ENCODE results near the gene POLR2E. TPM values are rescaled to one million over a fixed set of nuclear protein-coding genes. Genes with fewer than 3 reads are reported as not detected.

POLR2E gene
- total RNA-seq, 1 donor from 2014 or later, result 156 TPM

GRCh38 chr19:1082165-1082927 is 12.8 kb downstream of the POLR2E start:
- no peaks in the 10 kb centered on the region for H3K27me3 Mint-ChIP-seq (ENCODE audit: unreplicated experiment)
- H3K4me1 Mint-ChIP-seq (ENCODE audit: unreplicated experiment), result peaks cover 10% of the 10 kb centered on the region
- H3K4me3 Mint-ChIP-seq (ENCODE audit: unreplicated experiment), result peak overlapping the region; percentile 69
- no peaks in the 10 kb centered on the region for H3K9me3 Mint-ChIP-seq (ENCODE audit: unreplicated experiment)
- DNase-seq (ENCODE audit: extremely low spot score, unreplicated experiment), result no peak
- no peak for TF ChIP-seq CTCF (IDR thresholded peaks at IDR 0.05)
- no peaks in the 10 kb centered on the region for H3K36me3 Mint-ChIP-seq (ENCODE audit: unreplicated experiment)
- no peak overlapping the region for H3K27ac Mint-ChIP-seq (ENCODE audit: unreplicated experiment)

- TF ChIP-seq CTCF (IDR thresholded peaks at IDR 0.05), result no peak
- Mint-ChIP-seq H3K36me3 (ENCODE audit: unreplicated experiment) (no peaks in the 10 kb centered on the region), H3K4me1 (ENCODE audit: unreplicated experiment) (peaks cover 10% of the 10 kb centered on the region), H3K9me3 (ENCODE audit: unreplicated experiment) (no peaks in the 10 kb centered on the region), H3K4me3 (ENCODE audit: unreplicated experiment) (peak overlapping the region; percentile 52), H3K27me3 (ENCODE audit: unreplicated experiment) (no peaks in the 10 kb centered on the region), H3K27ac (ENCODE audit: unreplicated experiment) (no peak overlapping the region)
- no peak for DNase-seq (ENCODE audit: extremely low spot score, unreplicated experiment)
Observed at GRCh38 chr19:1081301-1082164, 13.6 kb downstream of the POLR2E start.

GRCh38 chr19:1080360-1081161 is 14.6 kb downstream of the POLR2E start:
- peaks cover 10% of the 10 kb centered on the region for H3K4me1 Mint-ChIP-seq (ENCODE audit: unreplicated experiment)
- no peak for DNase-seq (ENCODE audit: extremely low spot score, unreplicated experiment)
- no peak for TF ChIP-seq CTCF (IDR thresholded peaks at IDR 0.05)
- no peaks in the 10 kb centered on the region for H3K9me3 Mint-ChIP-seq (ENCODE audit: unreplicated experiment)
- H3K27me3 Mint-ChIP-seq (ENCODE audit: unreplicated experiment), result no peaks in the 10 kb centered on the region
- no peak overlapping the region for H3K27ac Mint-ChIP-seq (ENCODE audit: unreplicated experiment)
- H3K4me3 Mint-ChIP-seq (ENCODE audit: unreplicated experiment), result no peak overlapping the region
- no peaks in the 10 kb centered on the region for H3K36me3 Mint-ChIP-seq (ENCODE audit: unreplicated experiment)

GRCh38 chr19:1079566-1080111 is 15.5 kb downstream of the POLR2E start:
- Mint-ChIP-seq H3K4me3 (ENCODE audit: unreplicated experiment) (no peak overlapping the region), H3K27ac (ENCODE audit: unreplicated experiment) (no peak overlapping the region), H3K36me3 (ENCODE audit: unreplicated experiment) (no peaks in the 10 kb centered on the region), H3K9me3 (ENCODE audit: unreplicated experiment) (no peaks in the 10 kb centered on the region), H3K27me3 (ENCODE audit: unreplicated experiment) (no peaks in the 10 kb centered on the region), H3K4me1 (ENCODE audit: unreplicated experiment) (peaks cover 10% of the 10 kb centered on the region)
- DNase-seq (ENCODE audit: extremely low spot score, unreplicated experiment), result no peak
- TF ChIP-seq CTCF (IDR thresholded peaks at IDR 0.05), result no peak

Data from osteocyte (in vitro differentiated cells).